Inflammatory macrophage treated with lipopolysaccharide for 4 hours (primary cell): Measurements from ENCODE around the gene CCDC40.

Source experiments
- DNase-seq: peaks from one replicate; pipeline ENCODE4 v3.0.0-alpha.2; 2020

Gene CCDC40

DNA sequence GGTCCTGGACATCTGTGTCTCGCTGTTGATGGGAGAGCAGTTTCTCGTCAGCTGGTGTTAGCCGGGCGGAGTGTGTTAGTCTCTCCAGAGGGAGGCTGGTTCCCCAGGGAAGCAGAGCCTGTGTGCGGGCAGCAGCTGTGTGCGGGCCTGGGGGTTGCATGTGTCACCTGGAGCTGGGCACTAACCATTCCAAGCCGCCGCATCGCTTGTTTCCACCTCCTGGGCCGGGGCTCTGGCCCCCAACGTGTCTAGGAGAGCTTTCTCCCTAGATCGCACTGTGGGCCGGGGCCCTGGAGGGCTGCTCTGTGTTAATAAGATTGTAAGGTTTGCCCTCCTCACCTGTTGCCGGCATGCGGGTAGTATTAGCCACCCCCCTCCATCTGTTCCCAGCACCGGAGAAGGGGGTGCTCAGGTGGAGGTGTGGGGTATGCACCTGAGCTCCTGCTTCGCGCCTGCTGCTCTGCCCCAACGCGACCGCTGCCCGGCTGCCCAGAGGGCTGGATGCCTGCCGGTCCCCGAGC is 82.9 kb downstream of the CCDC40 start:
- no peak for DNase-seq

DNA sequence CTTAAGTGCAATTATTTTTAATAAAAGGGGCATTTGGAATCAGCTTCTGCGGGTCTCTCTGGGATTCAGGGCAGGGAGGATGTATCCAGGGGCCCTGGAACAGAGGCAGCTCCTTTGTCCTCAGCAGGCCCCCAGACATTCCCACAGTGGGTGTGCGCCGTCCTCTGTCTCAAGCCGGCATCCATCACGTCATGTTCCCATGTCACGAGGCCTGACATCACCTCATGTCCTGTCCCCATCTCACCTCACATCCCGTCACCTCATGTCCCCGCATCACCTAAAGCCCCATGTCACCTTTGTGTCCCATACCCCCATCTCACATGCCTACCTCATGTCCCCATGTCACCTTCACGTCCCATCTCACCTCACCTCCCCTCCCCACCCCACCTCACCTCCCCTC is 83.4 kb downstream of the CCDC40 start:
- no peak for DNase-seq

DNA sequence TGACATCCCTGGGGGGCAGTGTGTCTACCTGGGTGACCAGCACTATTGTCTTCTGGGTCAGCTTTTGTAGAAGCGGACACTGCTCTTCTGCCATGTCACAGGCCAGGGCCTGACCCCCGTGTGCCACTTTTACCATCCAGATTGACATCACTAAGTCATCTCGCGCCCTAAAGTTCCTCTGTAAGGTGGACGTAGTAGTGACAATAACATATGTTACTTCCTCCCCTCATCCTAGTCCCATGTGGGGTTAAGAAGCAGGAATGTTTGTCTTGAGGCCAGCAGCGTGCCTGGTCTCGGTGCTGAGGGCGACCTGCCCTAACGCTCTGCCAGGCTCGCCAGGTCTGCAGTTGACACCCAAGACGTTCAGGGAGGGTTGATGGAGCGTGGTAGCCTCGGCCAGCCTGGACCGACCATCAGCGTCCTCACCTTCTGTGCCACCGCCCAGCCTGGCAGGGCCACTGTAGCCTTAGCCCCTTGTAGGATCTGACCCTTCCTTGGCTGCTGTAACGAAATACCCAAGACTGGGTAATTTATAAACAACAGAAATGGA is 85.7 kb downstream of the CCDC40 start:
- DNase-seq = no peak

DNA sequence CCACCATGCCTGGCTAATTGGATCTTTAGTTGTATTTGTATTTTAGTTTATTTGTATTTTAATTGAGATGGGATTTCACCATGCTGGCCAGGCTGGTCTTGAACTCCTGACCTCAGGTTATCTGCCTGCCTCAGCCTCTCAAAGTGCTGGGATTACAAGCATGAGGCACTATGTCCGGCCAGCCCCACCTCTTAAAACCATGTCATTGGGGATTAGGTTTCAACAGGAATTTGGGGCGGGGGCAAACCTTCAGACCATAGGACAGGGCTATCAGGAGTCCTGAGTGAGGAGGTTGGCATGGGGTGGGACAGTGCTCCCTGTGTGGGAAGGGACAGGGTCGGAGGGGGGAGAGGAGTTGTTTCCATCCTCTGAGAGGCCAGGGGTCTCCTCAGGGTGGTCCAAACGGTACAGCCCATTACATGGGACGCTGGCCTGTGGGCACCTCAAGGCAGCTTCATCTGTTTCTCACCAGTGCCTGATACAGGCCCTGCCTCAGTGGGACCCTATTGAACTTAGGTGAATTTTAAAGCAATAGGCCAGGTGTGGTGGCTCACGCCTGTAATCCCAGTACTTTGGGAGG is 86.6 kb downstream of the CCDC40 start:
- DNase-seq = no peak

DNA sequence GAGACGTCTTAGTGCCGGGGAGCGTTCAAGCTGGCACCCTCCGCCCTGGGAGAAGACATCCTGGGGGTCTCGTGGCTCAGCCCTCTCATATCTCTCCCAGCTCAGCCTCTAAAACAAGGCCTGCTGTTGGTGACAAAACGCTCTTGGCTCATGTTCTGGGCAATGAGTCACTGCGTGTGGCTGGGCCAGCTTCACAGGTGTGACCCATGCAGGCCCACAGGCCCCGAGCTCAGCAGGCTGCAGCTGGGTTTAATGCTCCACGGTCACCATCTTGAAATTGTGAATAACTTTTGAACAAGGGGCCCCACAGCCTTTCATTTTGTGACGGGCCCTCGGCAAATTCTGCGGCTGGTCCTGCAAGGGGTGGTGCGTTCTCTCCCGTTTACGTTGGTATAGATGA is 87.3 kb downstream of the CCDC40 start:
- DNase-seq = no peak

DNA sequence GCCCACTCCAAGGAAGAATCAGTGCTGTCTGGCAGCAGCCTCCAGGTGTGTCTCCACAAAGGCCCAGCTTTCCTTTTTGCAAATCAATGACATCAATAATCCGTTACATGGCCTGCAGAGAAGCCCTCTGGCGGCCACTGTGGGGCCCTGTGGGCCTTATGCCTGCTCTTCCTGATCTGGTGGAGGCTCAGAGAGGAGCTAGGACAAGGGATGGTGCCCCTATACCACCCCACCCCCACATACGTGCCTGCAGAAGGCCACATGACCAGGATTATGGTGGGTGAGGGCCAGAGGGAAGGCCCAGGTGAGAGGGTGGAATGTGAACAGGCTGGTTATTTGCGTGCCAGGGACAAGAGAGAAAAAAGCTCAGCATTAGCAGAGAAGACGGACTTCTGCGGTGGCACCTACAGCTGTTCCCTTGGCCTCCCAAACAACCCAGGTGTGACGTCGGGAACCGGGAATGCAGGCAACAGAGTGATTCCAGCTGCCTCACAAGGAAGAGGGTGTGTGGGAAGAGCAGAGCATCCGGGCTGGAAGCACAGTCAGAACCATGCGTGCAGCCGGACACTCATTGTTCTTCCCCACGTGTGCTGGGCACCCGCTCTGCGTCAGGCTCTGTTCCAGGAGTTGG is 88.0 kb downstream of the CCDC40 start:
- DNase-seq = peak; percentile 3

DNA sequence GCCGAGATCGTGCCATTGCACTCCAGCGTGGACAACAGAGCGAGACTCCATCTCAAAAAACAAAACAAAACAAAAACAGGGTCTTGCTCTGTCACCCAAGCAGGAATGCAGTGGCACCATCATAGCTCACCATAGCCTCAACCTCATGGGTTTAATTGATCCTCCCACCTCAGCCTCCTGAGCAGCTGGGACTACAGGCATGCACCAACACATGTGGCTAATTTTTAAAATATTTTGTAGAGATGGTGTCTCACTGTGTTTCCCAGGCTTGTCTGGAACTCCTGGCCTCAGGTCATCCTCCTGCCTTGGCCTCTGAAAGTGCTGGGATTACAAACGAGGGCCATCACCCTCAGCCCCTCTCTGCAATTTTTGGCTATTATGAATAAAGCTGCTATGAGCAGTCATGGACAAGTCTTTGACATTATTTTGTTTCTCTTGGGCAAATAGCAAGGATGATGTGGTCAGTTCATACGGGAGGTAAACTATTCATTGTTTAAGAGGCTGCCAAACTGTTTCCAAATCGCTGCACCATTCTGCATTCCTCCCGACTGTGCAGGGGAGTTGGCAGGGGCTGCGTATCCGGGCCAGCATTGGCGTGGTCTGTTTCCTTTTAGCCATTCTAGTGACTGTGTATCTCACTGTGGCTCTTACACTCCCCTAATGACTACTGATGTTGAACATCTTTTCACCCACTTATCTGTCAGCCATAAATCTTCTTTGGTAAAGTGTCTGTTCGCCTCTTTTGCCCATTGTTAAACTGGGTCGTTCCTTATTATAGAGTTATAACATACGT is 89.4 kb downstream of the CCDC40 start:
- no peak for DNase-seq

DNA sequence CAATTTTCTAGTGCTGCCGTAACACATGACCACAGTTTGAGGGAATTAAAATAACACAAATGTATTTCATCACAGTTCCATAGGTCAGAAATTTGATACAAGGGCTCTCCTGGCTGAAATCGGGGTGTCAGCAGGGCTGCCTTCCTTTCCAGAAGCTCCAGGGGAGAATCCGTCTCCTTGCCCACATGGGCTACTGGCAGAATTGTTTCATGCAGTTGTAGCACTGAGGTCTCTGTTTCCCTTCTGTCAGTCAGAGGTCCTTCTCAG is 89.9 kb downstream of the CCDC40 start:
- DNase-seq = no peak

DNA sequence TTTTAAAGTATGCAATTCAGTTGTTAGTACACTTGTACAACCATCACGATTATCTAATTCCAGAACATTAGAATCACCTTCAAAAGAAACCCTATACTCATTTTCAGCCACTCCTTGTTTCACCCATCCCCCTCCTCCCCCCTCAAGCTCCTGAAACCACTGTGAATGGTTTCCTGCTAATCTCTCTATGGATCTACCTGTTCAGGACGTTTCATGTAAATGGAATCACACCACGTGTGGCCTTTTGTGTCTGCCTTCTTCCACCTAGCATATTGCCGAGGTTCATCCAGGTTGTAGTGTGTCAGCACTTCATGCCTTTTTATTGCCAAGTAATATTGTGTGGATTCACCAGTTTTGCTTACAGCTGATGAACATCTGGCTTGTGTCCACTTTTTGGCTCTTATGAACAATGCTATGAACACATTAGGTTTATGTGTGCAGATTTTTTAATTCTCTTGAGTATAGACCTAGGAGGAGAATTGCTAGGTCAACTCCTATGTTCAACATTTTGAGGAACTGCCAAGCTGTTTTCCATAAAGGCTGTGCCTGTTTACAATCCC is 92.6 kb downstream of the CCDC40 start:
- no peak for DNase-seq

DNA sequence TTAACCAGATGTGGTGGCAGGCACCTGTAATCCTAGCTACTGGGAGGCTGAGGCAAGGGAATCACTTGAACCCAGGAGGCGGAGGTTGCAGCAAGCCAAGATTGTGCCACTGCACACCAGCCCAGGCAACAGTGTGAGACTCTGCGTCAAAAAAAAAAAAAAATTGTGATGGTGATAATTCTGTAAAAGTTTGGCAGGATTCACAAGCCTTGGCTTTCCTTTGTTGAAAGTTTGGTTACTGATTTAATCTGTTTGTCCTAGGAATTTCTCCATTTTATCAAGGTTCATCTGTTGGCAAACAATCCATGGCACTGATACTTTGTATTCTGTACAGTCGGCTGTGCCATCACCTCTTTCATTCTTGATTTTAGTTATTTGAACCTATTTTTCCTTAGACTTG is 94.5 kb downstream of the CCDC40 start:
- no peak for DNase-seq

DNA sequence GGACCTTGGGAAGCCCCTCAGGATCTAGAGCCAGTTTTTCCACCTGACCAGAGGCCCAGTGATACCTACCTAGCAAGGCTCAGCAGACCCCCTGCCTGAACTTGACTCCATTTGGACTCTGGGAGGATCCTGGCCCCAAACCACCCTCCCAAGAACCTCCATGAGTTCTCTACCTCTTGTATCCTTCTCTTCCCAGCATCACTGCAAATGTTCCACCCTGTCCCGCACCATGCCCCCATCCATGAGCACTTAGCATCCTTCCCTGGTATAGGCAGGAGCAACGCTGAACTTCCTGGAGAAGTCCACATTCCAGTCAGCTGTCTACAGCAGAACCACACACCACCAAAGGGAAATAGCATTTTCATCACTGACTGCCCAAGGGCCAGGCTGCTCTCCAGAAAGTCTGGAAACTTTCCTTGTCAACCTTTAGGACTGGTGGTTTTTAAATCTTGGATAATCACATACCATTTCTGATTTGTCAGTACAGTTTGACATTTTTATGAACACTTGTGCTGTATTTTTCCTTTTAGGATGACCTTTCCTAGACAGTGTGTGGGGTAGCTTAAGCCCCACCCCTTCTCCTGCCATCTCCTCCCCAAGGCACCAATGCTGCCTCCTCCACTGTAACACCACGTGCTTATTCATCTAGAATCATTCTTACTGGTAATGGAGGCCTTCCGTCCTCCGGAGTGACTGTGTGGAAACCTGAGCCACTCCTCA is 96.6 kb downstream of the CCDC40 start:
- no peak for DNase-seq

DNA sequence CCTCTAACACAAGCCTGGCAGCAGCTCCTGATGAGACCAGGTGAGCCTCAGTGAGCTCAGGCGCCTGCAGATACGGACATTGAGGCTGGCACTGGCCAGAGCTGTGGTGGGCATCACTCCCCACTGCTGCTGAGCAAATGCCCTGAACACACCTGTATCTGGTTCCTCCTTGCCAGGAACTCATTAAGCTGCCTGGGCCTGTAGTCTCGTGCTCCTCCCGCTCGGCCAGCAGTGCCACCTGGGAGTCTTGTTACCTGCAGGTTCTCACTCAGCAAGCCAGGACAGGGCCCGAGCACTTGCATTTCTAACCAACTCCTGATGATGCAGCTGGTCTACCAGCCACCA is 97.2 kb downstream of the CCDC40 start:
- no peak for DNase-seq

DNA sequence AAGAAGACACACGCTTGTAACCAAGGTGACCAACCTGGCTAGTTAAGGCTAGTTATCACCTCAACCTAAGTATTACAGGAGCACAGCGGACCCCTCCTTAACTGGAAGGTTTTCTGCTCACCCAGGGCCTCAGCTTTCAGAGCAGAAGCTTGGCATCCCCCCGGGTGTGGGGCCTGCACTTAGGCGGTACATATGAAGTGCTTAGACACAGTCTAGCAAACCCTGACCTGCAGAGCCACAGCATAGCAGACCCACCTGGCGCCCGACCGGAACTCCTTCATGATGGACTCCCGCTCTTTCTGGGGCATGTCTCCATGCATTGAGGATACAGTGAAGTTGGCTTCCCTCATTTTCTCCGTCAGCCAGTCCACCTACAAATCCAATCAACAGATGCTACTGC is 100.7 kb downstream of the CCDC40 start:
- no peak for DNase-seq

DNA sequence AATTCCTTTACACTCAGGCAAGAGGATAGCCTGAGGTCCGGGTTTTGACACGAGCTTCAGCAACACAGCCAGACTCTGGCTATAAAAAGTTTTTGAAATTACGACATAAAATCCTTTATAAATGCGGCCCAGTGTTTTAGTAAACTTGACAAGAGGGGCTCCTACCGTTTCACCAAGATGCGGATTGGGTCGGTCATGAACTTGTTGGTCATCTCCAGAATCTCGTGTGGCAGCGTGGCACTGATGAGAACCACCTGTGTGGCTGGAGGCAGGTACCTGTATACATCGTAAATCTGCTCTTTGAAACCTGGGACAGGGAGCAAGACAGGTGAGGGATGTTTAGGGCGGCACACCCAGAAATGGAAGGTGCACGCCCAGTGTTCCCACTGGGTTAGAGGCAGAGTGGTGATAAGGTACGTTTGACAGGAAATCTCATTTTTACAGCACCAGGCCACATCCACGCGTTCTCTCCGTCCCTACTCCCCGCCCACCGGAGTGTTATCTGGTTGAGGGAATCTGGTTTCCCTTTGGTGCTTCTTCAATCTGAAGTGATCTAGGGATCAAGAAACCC is 102.5 kb downstream of the CCDC40 start:
- no peak for DNase-seq

DNA sequence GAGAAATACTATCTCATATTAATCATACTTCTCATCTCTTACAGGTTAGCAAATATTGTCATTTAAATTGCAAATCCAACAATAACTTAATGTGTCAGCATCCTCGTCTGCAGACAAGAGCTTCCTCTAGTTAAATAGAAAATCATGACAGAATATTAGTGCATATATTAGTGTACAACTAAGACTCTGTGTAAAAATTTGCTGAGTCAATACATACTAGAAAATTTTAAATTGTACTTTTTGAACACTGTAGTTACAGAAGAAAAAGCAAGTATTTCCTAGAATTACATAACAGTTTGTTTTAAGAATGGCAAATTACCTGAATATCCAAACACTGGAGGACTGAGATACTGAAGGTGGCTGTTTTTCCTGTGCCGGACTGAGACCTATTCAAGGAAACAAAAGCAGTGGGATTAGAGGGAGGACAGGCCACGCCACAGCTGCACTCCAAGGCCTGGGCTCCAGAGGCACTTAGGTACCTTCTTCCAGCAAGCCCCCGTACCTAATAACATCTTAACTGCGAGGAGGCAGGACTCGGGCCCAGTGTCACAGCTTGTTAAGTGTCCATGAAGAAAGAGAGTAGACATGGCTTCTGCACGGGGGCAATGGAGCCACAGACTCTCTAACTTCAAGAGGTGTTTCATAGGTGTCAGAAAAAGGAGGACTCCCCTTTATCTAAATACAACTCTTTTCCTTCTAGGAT is 105.2 kb downstream of the CCDC40 start:
- no peak for DNase-seq

DNA sequence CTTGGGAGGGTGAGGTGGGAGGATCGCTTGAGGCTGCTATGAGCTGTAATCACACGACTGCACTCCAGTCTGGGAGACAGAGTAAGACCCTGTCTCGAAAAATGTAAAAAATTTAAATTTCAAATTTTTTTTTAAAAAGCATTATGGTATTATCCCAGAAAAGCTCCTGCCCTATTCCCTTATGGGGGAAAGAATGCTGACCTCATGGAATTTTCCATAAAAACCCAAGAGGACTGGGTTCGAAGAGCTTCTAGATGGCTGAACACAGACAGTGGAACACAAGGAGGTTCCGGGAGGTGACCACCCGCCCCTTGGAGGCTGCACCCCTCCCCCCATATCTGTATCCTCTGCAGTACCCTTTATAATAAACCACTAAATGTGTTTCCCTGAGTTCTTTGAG is 106.5 kb downstream of the CCDC40 start:
- DNase-seq = no peak

DNA sequence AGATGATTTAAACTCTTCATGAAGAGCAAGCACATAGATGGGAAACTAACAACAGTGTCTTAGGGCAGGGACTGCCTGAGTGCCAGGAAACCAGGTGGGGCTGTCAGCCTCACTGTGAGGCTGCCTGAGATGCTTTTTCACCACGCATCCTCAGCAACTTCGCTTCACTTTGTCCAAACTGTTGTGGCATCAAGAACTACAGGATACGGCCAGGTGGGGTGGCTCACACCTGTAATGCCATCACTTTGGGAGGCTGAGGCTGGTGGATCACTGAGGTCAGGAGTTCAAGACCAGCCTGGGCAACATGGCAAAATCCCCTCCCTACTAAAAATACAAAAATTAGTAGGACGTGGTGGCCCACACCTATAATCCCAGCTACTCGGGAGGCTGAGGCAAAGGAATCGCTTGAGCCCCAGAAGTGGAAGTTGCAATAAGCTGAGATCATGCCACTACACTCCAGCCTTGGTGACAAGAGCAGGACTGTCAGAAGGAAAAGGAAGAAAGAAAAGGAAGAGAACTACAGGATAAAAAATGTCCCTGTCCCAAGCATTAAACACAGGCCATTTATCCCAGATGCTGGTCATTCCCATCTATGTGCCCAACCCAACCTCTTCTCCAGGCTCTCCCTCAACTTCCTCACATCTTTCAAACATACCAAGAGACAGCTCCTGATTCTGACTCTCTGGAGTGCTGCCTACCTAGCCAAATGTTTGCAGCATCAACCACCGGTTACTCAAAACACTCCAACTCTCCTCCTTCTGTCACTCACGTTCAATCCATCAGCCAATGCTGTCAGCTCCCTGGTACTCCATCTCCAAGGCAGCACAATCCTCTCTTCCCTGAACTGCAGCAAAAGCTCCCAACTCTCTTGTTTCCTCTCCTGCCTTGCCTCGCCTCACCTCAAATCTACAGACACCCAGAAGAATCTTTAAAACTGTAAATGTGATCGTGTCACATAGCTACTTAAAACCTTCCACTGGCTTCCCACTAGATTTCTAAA is 108.9 kb downstream of the CCDC40 start:
- DNase-seq = peak; percentile 8

DNA sequence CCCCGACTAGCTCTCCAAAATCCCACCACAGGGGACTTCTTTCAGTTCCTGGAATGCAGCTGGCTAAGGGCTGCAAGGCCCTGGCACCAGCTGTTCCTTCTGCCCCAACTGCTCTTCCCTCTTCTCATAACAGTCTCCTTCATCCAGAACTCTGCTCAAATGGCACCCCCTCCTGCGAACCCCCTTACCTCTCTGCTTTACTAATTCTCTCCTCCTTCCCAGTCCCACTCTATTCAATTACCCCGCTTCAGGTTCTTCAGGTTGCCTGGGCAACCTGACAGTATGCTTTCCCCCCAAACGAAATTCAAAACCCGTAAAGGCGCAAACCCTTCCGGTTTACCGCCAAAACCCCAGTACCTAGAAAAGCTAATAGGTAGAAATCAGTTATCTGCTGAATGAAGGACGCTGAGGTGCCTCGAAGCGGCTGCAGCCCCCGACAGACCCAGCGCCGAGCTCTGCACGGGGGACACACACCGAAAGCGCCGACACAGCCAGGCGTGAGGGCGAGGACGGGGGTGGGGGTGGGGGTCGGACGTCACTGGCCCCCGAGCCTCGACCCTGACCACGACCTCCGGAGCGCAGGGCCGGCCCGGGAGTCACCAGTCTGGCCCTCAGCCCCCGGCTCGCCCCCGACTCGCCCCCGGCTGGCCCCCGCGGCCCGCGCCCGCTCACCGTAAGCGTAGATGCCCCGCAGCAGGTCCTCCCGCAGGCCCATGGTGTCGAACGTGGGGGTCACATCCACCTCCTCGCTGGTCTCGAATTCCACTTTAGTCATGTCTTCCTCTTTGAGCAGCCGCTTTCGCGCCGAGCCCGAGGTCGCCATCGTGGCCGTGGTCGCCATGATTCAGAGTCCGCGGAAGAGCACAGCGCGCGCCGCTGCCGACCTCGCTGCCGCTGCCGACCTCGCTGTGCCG is 109.9 kb downstream of the CCDC40 start:
- DNase-seq = peak; percentile 50

DNA sequence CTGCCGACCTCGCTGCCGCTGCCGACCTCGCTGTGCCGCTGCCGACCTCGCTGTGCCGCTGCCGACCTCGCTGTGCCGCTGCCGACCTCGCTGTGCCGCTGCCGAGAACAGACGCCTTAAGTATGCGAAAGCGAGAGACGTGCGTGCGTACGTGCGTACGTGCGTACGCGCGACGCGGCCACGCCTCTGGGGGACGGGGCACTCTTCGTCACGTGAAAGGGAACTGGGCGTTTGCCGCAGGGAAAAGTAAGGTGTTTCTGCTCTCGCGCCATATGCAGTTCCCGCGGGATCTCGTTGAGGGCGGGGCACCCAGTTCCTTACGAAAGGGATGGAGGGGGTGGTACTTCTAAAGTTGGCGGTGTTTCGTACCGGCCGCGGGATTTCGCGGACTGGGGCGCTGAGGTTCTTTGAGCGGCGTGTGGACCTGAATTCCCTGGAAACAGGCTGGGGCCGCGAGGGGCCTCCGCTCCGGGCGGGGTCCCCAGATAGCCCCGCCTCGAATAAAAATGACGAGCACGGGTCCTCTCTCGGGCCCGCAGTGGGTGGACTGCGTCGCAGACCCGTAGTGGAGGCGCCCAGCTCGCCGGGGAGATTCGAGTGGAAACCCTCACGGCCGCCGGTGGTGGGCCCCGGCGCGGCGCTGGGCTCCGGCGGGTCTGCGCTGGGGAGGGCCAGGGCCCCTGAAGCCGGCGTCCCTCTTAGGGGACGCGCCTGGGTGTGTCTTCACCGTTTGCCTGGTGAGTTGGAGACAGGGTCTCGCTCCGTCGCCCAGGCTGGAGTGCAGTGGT is 110.8 kb downstream of the CCDC40 start, which contains the start of gene EIF4A3:
Gene EIF4A3 (minus strand): TSS at position 94 of the 788 bp plus-strand sequence. CDS start 167 bp downstream, outside the sequence.
- DNase-seq = peak; percentile 100
